Trophoblast cell (in vitro differentiated cells and primary cell): ENCODE results near the gene ARHGAP25.

Experiments used
- DNase-seq, 2 donors: peaks; one replicate each; pipeline ENCODE4 v3.0.0-alpha.2; 2016
- H2AFZ ChIP-seq: 2 replicates; pipeline ENCODE4 v1.6.1; 2013; ENCODE audit warnings: low read length, moderate library complexity, mild to moderate bottlenecking; ENCODE audit not compliant: insufficient read depth, poor library complexity
- H2AK5ac ChIP-seq: 2 replicates; pipeline ENCODE4 v1.6.1; 2013; ENCODE audit warnings: mild to moderate bottlenecking, low read length
- H2BK120ac ChIP-seq: 2 replicates; pipeline ENCODE4 v1.6.1; 2013; ENCODE audit warnings: low read length, mild to moderate bottlenecking, moderate library complexity; ENCODE audit not compliant: insufficient read depth, poor library complexity
- H2BK12ac ChIP-seq: 2 replicates; pipeline ENCODE4 v1.6.1; 2013; ENCODE audit warnings: mild to moderate bottlenecking, low read length, moderate library complexity
- H2BK5ac ChIP-seq: 2 replicates; pipeline ENCODE4 v1.6.1; 2013; ENCODE audit warnings: low read length, low read depth, moderate library complexity, mild to moderate bottlenecking; ENCODE audit not compliant: poor library complexity
- H3K14ac ChIP-seq: 2 replicates; pipeline ENCODE4 v1.6.1; 2013; ENCODE audit warnings: mild to moderate bottlenecking, low read length
- H3K18ac ChIP-seq: 2 replicates; pipeline ENCODE4 v1.6.1; 2013; ENCODE audit warnings: mild to moderate bottlenecking, low read length
- H3K23ac ChIP-seq: 2 replicates; pipeline ENCODE4 v1.6.1; 2013; ENCODE audit warnings: low read length
- H3K27ac ChIP-seq: 2 replicates; pipeline ENCODE4 v1.5.1; 2013; ENCODE audit warnings: low read depth, mild to moderate bottlenecking, inconsistent platforms, low read length, moderate library complexity
- H3K27me3 ChIP-seq: 2 replicates; pipeline ENCODE4 v1.6.1; 2013; ENCODE audit warnings: inconsistent platforms, mild to moderate bottlenecking, low read length, moderate library complexity; ENCODE audit not compliant: insufficient read depth
- H3K36me3 ChIP-seq, 2 experiments: 1 replicate in 1 of 2; 2 replicates in 1 of 2; pipeline ENCODE4 v1.6.1; 2013; ENCODE audit warnings: low read length in 2 of 2, mild to moderate bottlenecking in 2 of 2, moderate library complexity in 1 of 2; ENCODE audit not compliant: insufficient read depth in 2 of 2, control insufficient read depth in 1 of 2
- H3K4ac ChIP-seq: 2 replicates; pipeline ENCODE4 v1.6.1; 2013; ENCODE audit warnings: low read depth, mild to moderate bottlenecking, low read length, moderate library complexity
- H3K4me1 ChIP-seq, 2 experiments: 1 replicate in 1 of 2; 2 replicates in 1 of 2; pipeline ENCODE4 v1.6.1; 2013; ENCODE audit warnings: low read length in 2 of 2, mild to moderate bottlenecking in 2 of 2, moderate library complexity in 1 of 2; ENCODE audit not compliant: insufficient read depth in 2 of 2, control insufficient read depth in 1 of 2
- H3K4me2 ChIP-seq: 2 replicates; pipeline ENCODE4 v1.6.1; 2013; ENCODE audit warnings: inconsistent platforms, mild to moderate bottlenecking, low read length, moderate library complexity
- H3K4me3 ChIP-seq: 2 replicates; pipeline ENCODE4 v1.5.1; 2013; ENCODE audit warnings: mild to moderate bottlenecking, low read depth, low read length, inconsistent platforms
- H3K79me1 ChIP-seq: one replicate; pipeline ENCODE4 v1.6.1; 2013; ENCODE audit warnings: low read length
- H3K79me2 ChIP-seq: 2 replicates; pipeline ENCODE4 v1.6.1; 2013; ENCODE audit warnings: low read length, mild to moderate bottlenecking; ENCODE audit not compliant: control insufficient read depth, insufficient read depth, poor library complexity
- H3K9ac ChIP-seq: 2 replicates; pipeline ENCODE4 v1.6.1; 2013; ENCODE audit warnings: mild to moderate bottlenecking, low read length
- H3K9me3 ChIP-seq: 2 replicates; pipeline ENCODE4 v1.6.1; 2013; ENCODE audit warnings: low read depth, mild to moderate bottlenecking, control low read depth, inconsistent platforms, low read length; ENCODE audit not compliant: insufficient read depth
- H4K12ac ChIP-seq: 2 replicates; pipeline ENCODE4 v1.6.1; 2013; ENCODE audit warnings: low read depth, mild to moderate bottlenecking, low read length, moderate library complexity
- H4K8ac ChIP-seq: 2 replicates; pipeline ENCODE4 v1.6.1; 2013; ENCODE audit warnings: low read depth, mild to moderate bottlenecking, low read length, moderate library complexity
- H4K91ac ChIP-seq: one replicate; pipeline ENCODE4 v1.6.1; 2013; ENCODE audit warnings: low read depth, mild to moderate bottlenecking, low read length, moderate library complexity
- WGBS: extraction: QIAGEN DNeasy Blood & Tissue Kit; methylation state at CpG from one replicate; pipeline ENCODE4 v1.1.7; 2013; ENCODE audit warnings: missing lambda C conversion rate; ENCODE audit not compliant: insufficient read length, insufficient coverage; ENCODE audit errors: extremely low coverage; 5-methylcytosine and 5-hydroxymethylcytosine counted together

ARHGAP25 gene

GRCh38 chr2:68870215-68870614 lies 135.6 kb downstream of the ARHGAP25 start:
- H3K14ac ChIP-seq: no peak overlapping the region
- H3K36me3 ChIP-seq: no peaks in the 10 kb centered on the region
- H3K4me3 ChIP-seq: no peak overlapping the region
- no peak overlapping the region for H4K12ac ChIP-seq
- H3K27me3 ChIP-seq: no peaks in the 10 kb centered on the region
- no peak overlapping the region for H4K91ac ChIP-seq
- H2BK120ac ChIP-seq: no peak overlapping the region
- H3K4ac ChIP-seq: no peak overlapping the region
- H3K23ac ChIP-seq: no peak overlapping the region
- H3K9me3 ChIP-seq: no peaks in the 10 kb centered on the region
- H2AFZ ChIP-seq: no peak overlapping the region
- no peaks in the 10 kb centered on the region for H3K79me2 ChIP-seq
- H3K27ac ChIP-seq: no peak overlapping the region
- H4K8ac ChIP-seq: no peak overlapping the region
- DNase-seq: no peak
- no peaks in the 10 kb centered on the region for H3K4me1 ChIP-seq
- H3K79me1 ChIP-seq: no peaks in the 10 kb centered on the region
- no peak overlapping the region for H2BK5ac ChIP-seq
- H2BK12ac ChIP-seq: no peak overlapping the region
- H3K4me2 ChIP-seq: no peak overlapping the region
- H2AK5ac ChIP-seq: no peak overlapping the region
- no peak overlapping the region for H3K18ac ChIP-seq
- H3K9ac ChIP-seq: no peak overlapping the region
- no CpG with 5 or more reads among the region's 2 CpGs for WGBS

- H3K4me2 ChIP-seq: no peak within 1 kb of the TSS
- no peaks in the 10 kb centered on the region for H3K4me1 ChIP-seq
- H4K91ac ChIP-seq: no peak within 1 kb of the TSS
- H4K8ac ChIP-seq: no peak within 1 kb of the TSS
- H2BK12ac ChIP-seq: no peak within 1 kb of the TSS
- H2AFZ ChIP-seq: no peak within 1 kb of the TSS
- no peak within 1 kb of the TSS for H3K27ac ChIP-seq
- H3K18ac ChIP-seq: no peak within 1 kb of the TSS
- H3K23ac ChIP-seq: no peak within 1 kb of the TSS
- H3K27me3 ChIP-seq: no peaks in the 10 kb centered on the region
- no peak within 1 kb of the TSS for H4K12ac ChIP-seq
- H3K4ac ChIP-seq: no peak within 1 kb of the TSS
- DNase-seq: no peak
- no peaks in the 10 kb centered on the region for H3K36me3 ChIP-seq
- H3K9me3 ChIP-seq: no peaks in the 10 kb centered on the region
- no peak within 1 kb of the TSS for H2BK120ac ChIP-seq
- no peak within 1 kb of the TSS for H3K4me3 ChIP-seq
- no peaks in the 10 kb centered on the region for H3K79me2 ChIP-seq
- H3K14ac ChIP-seq: no peak within 1 kb of the TSS
- H2BK5ac ChIP-seq: no peak within 1 kb of the TSS
- whole genome bisulfite sequencing: no CpG with 5 or more reads among the region's 6 CpGs
- no peak within 1 kb of the TSS for H3K9ac ChIP-seq
- H2AK5ac ChIP-seq: no peak within 1 kb of the TSS
- no peaks in the 10 kb centered on the region for H3K79me1 ChIP-seq
Measured at GRCh38 chr2:68871159-68871764, 136.7 kb downstream of the ARHGAP25 start, which contains the start of gene BMP10. Gene BMP10, minus strand, starts transcription at chr2:68871397. Its CDS starts 39 bp downstream, at chr2:68871358.
